Coronary artery (tissue), 2 donors: ENCODE measurements around the gene PCYOX1L.
A peak's percentile ranks its signal among the peaks of the same experiment; 100 is the strongest.

Experiments
- DNase-seq: peaks from one replicate; pipeline ENCODE4 v3.0.0-alpha.2; 2017; ENCODE audit warnings: low spot score
- H3K27ac ChIP-seq, 2 donors: fragments of 200-600 bp; sonication (generic); one replicate each; pipeline ENCODE4 v1.5.1; 2016 to 2019
- H3K4me3 ChIP-seq: fragments of 200-600 bp; sonication (generic); 2 replicates; pipeline ENCODE4 v1.5.1; 2016; ENCODE audit warnings: mild to moderate bottlenecking, moderate library complexity
- TF ChIP-seq, protein P1 (sequence below): fragments of 200-600 bp; sonication (generic); IDR thresholded peaks from one replicate; pipeline ENCODE4 v1.5.1; 2019; ENCODE audit warnings: antibody characterized with exemption

The PCYOX1L gene

DNA sequence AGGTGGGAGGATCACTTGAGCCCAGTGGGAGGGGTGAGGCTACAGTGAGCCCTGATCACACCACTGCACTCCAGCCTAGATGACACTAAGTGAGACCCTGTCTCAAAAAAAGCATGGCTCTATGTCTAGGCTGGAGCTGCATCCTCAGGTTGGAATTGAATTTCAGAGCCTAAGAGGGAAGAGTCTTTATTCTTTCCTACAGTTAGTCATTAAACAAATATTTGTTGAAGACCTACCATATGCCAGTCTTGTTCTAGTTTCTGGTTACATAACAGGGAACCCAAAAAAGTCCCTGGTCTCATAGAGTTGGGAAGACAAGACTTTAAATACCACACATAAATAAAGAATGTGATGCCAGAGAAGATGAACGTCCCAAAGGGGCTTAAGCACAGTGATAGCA lies 19.5 kb upstream of the PCYOX1L start:
- DNase-seq, result no peak
- Histone ChIP-seq H3K4me3 (no peak overlapping the region), H3K27ac (no peak overlapping the region)
- TF ChIP-seq, protein P1, sequence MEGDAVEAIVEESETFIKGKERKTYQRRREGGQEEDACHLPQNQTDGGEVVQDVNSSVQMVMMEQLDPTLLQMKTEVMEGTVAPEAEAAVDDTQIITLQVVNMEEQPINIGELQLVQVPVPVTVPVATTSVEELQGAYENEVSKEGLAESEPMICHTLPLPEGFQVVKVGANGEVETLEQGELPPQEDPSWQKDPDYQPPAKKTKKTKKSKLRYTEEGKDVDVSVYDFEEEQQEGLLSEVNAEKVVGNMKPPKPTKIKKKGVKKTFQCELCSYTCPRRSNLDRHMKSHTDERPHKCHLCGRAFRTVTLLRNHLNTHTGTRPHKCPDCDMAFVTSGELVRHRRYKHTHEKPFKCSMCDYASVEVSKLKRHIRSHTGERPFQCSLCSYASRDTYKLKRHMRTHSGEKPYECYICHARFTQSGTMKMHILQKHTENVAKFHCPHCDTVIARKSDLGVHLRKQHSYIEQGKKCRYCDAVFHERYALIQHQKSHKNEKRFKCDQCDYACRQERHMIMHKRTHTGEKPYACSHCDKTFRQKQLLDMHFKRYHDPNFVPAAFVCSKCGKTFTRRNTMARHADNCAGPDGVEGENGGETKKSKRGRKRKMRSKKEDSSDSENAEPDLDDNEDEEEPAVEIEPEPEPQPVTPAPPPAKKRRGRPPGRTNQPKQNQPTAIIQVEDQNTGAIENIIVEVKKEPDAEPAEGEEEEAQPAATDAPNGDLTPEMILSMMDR, result no peak

DNA sequence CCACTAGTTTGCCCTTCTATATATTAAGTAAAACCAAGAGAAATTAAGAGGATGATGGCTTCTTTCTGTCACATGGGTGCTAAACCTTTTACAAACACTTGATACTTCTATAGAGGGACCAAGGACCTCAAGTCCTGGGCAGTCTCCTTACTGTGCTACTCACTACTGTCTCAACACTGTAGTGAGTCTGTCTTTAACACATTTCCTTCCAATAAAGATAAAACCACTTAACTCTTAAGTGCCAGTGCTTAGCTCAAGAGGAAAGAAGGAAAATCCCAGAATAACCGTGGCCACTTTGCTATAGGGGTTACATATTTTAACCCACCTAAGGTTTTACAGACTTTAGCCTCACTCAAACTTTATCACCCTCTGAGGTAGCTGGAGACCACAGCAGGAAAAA lies 16.9 kb upstream of the PCYOX1L start:
- TF ChIP-seq, protein P1, result no peak
- DNase-seq, result no peak
- Histone ChIP-seq H3K27ac (no peak overlapping the region), H3K4me3 (no peak overlapping the region)

GRCh38 chr5:149341876-149342275 lies 16.0 kb upstream of the PCYOX1L start:
- no peak for DNase-seq
- no peak overlapping the region for H3K4me3 ChIP-seq
- no peak overlapping the region for H3K27ac ChIP-seq

GRCh38 chr5:149344151-149344550 lies 13.7 kb upstream of the PCYOX1L start:
- no peak overlapping the region for H3K4me3 ChIP-seq
- TF ChIP-seq, protein P1, result no peak
- no peak for DNase-seq
- H3K27ac ChIP-seq, result no peak overlapping the region

More at GRCh38 chr5:149341876-149342275, 16.0 kb upstream of the PCYOX1L start:
- TF ChIP-seq, protein P1, result no peak

DNA sequence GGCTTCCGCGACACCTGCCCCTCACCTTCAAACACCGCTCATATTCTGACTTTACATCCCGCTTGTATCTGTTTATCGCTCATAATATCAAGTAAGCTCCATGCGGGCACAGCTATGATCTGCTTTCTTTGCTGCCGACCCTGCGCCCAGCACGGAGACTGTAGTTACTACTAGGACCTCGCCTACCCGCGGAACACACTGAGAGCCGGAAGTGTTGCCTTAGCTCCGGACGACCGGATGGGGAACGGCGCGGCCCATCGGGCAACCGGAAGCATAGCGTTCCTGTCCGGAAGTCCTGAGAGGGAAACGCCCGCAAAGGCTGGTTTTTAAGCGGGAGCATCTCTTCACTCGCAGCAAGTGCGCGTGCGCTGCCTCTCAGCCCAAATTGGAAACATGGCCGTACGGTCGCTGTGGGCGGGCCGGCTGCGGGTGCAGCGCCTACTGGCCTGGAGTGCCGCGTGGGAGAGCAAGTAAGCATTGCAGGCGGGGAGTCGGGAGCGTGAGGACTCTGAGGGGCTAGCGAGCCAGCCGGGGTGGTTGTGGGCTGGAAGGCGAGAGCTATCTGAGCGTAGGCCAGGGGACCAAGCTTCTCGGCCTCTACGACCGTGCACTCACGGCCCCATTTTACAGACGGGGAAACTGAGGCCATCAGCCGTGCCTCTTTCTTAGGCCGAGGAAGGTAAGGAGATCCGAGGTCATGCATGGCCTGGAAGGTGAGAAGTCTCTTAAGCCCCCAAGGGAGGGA lies 12.5 kb upstream of the PCYOX1L start, which contains the start of gene GRPEL2:
Gene GRPEL2, plus strand, starts transcription at position 353 of the 745 bp plus-strand sequence. Its CDS starts 41 bp downstream, at position 394.
- TF ChIP-seq, protein P1, result no peak
- peak; percentile 97 for DNase-seq
- H3K27ac ChIP-seq, result peak within 1 kb of the TSS; percentile 45 to 85
- peak within 1 kb of the TSS; percentile 79 for H3K4me3 ChIP-seq

- DNase-seq, result no peak
- TF ChIP-seq, protein P1, result no peak
- Histone ChIP-seq H3K4me3 (peak overlapping the region; percentile 79), H3K27ac (peak overlapping the region; percentile 45 to 85)
Measured at GRCh38 chr5:149345892-149346222, 12.0 kb upstream of the PCYOX1L start.

- H3K27ac ChIP-seq, result no peak overlapping the region
- DNase-seq, result no peak
- TF ChIP-seq, protein P1, result no peak
- no peak overlapping the region for H3K4me3 ChIP-seq
Measured at GRCh38 chr5:149348518-149348917, 9.3 kb upstream of the PCYOX1L start.
